ENCODE measurements around the gene LOC128125822.

DNA sequence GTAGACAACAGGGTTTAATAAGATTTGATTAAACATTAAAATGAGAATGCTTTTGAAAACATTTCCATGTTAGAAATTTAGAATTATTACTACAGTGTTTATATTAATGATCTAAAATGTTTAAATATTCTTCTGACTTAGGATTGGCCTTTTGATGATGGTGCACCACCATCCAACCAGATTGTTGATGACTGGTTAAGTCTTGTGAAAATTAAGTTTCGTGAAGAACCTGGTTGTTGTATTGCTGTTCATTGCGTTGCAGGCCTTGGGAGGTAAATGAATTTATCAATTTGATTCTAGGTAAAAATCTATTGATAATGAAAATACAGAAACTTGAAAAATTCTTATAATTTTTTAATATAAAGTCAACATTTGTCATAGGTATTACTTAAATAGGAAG is 6.5 kb downstream of the LOC128125822 start:
- TF ChIP-seq CTCF (IDR thresholded peaks at IDR 0.05; ENCODE audit: poor library complexity, severe bottlenecking): no peak
- TF ChIP-seq POLR2AphosphoS5 (IDR thresholded peaks at IDR 0.05): no peak
- no peak for TF ChIP-seq RAD21 (conservative IDR thresholded peaks at IDR 0.05)
- TF ChIP-seq EP300 (conservative IDR thresholded peaks at IDR 0.05; ENCODE audit: poor library complexity, severe bottlenecking): no peak
- no peak for TF ChIP-seq REST (IDR thresholded peaks at IDR 0.05; ENCODE audit: borderline replicate concordance)
- TF ChIP-seq TAF1 (IDR thresholded peaks at IDR 0.05; ENCODE audit: low read depth): no peak
- TF ChIP-seq EZH2 (IDR thresholded peaks at IDR 0.05; ENCODE audit: borderline replicate concordance, insufficient read depth, low read length, poor library complexity, severe bottlenecking): no peak
- no peak for TF ChIP-seq MXI1 (conservative IDR thresholded peaks at IDR 0.05; ENCODE audit: poor library complexity, severe bottlenecking)
- no peak for TF ChIP-seq SMC3 (conservative IDR thresholded peaks at IDR 0.05; ENCODE audit: poor library complexity)

Data from neural cell (in vitro differentiated cells).